ENCODE measurements around the gene CTNNBIP1. TPM values are rescaled to one million over a fixed set of nuclear protein-coding genes. Genes with fewer than 3 reads are reported as not detected.

Gene CTNNBIP1
- total and polyA plus RNA-seq, 9 of the 15 experiments (the other 6 are each of a cell fraction or from before 2014, with no cell fraction given) = 0.65 to 29.2 (median 14.7) TPM

GRCh38 chr1:9942939-9943788 lies 33.1 kb upstream of the CTNNBIP1 start, which contains the start of the genes LZIC and NMNAT1 (continued):
- TF ChIP-seq, protein P1, sequence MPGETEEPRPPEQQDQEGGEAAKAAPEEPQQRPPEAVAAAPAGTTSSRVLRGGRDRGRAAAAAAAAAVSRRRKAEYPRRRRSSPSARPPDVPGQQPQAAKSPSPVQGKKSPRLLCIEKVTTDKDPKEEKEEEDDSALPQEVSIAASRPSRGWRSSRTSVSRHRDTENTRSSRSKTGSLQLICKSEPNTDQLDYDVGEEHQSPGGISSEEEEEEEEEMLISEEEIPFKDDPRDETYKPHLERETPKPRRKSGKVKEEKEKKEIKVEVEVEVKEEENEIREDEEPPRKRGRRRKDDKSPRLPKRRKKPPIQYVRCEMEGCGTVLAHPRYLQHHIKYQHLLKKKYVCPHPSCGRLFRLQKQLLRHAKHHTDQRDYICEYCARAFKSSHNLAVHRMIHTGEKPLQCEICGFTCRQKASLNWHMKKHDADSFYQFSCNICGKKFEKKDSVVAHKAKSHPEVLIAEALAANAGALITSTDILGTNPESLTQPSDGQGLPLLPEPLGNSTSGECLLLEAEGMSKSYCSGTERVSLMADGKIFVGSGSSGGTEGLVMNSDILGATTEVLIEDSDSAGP (CRISPR knock-in tag; IDR thresholded peaks at IDR 0.05) = no peak; the same call in 1 of the 2 replicates
- TF ChIP-seq, protein P2, sequence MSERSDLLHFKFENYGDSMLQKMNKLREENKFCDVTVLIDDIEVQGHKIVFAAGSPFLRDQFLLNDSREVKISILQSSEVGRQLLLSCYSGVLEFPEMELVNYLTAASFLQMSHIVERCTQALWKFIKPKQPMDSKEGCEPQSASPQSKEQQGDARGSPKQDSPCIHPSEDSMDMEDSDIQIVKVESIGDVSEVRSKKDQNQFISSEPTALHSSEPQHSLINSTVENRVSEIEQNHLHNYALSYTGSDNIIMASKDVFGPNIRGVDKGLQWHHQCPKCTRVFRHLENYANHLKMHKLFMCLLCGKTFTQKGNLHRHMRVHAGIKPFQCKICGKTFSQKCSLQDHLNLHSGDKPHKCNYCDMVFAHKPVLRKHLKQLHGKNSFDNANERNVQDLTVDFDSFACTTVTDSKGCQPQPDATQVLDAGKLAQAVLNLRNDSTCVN (CRISPR knock-in tag; IDR thresholded peaks at IDR 0.05) = no peak; the same call in 1 of the 2 replicates
- TF ChIP-seq HDAC6 (IDR thresholded peaks at IDR 0.05; ENCODE audit: low read depth, low read length) = no peak
- TF ChIP-seq ZNF280B (CRISPR knock-in tag; IDR thresholded peaks at IDR 0.05) = no peak
- peak; percentile 97 to 98 for TF ChIP-seq UBTF (IDR thresholded peaks at IDR 0.05; ENCODE audit: borderline replicate concordance in 1 of 2, low read depth in 2 of 2, low read length in 2 of 2)
- no peak for TF ChIP-seq KLF10 (CRISPR knock-in tag; IDR thresholded peaks at IDR 0.05)
- TF ChIP-seq ZNF668 (CRISPR knock-in tag; IDR thresholded peaks at IDR 0.05) = no peak
- TF ChIP-seq, protein P3, sequence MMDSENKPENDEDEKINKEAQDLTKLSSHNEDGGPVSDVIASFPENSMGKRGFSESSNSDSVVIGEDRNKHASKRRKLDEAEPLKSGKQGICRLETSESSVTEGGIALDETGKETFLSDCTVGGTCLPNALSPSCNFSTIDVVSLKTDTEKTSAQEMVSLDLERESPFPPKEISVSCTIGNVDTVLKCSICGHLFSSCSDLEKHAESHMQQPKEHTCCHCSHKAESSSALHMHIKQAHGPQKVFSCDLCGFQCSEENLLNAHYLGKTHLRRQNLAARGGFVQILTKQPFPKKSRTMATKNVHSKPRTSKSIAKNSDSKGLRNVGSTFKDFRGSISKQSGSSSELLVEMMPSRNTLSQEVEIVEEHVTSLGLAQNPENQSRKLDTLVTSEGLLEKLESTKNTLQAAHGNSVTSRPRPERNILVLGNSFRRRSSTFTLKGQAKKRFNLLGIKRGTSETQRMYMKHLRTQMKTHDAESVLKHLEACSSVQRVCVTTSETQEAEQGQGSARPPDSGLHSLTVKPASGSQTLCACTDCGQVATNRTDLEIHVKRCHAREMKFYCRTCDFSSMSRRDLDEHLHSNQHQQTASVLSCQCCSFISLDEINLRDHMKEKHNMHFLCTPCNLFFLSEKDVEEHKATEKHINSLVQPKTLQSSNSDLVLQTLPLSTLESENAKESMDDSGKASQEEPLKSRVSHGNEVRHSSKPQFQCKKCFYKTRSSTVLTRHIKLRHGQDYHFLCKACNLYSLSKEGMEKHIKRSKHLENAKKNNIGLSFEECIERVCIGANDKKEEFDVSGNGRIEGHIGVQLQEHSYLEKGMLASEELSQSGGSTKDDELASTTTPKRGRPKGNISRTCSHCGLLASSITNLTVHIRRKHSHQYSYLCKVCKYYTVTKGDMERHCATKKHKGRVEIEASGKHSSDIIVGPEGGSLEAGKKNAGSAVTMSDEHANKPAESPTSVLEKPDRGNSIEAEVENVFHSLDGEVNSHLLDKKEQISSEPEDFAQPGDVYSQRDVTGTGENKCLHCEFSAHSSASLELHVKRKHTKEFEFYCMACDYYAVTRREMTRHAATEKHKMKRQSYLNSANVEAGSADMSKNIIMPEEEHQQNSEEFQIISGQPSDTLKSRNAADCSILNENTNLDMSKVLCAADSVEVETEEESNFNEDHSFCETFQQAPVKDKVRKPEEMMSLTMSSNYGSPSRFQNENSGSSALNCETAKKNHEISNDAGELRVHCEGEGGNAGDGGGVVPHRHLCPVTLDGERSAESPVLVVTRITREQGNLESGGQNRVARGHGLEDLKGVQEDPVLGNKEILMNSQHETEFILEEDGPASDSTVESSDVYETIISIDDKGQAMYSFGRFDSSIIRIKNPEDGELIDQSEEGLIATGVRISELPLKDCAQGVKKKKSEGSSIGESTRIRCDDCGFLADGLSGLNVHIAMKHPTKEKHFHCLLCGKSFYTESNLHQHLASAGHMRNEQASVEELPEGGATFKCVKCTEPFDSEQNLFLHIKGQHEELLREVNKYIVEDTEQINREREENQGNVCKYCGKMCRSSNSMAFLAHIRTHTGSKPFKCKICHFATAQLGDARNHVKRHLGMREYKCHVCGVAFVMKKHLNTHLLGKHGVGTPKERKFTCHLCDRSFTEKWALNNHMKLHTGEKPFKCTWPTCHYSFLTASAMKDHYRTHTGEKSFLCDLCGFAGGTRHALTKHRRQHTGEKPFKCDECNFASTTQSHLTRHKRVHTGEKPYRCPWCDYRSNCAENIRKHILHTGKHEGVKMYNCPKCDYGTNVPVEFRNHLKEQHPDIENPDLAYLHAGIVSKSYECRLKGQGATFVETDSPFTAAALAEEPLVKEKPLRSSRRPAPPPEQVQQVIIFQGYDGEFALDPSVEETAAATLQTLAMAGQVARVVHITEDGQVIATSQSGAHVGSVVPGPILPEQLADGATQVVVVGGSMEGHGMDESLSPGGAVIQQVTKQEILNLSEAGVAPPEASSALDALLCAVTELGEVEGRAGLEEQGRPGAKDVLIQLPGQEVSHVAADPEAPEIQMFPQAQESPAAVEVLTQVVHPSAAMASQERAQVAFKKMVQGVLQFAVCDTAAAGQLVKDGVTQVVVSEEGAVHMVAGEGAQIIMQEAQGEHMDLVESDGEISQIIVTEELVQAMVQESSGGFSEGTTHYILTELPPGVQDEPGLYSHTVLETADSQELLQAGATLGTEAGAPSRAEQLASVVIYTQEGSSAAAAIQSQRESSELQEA (IDR thresholded peaks at IDR 0.05; ENCODE audit: low read depth) = no peak
